B cell (primary cell): ENCODE data around the gene COG5. TPM values are rescaled to one million over a fixed set of nuclear protein-coding genes. Genes with fewer than 3 reads are reported as not detected.

ENCODE experiments used
- ATAC-seq: fragments of 200-7000 bp; cut with Tn5 transposase; one replicate; pipeline ENCODE4 v1.10.0; 2021; ENCODE audit warnings: low read depth, mild to moderate bottlenecking, moderate number of reproducible peaks, moderate library complexity
- CTCF ChIA-PET: fragments of 350-600 bp; sonication (Branson Sonifier 250); formaldehyde crosslinking; loops from one replicate; lab custom pipeline; 2021; ENCODE audit warnings: antibody characterized with exemption, inconsistent platforms; lab: Charles Lee
- POLR2A ChIA-PET: fragments of 350-600 bp; sonication (Branson Sonifier 250); formaldehyde crosslinking; loops from one replicate; lab custom pipeline; 2021; ENCODE audit warnings: antibody characterized with exemption; lab: Charles Lee
- DNase-seq: peaks from one replicate; pipeline ENCODE4 v3.0.0; 2013
- H2AFZ ChIP-seq: 2 replicates; pipeline ENCODE4 v1.6.1; 2012; ENCODE audit warnings: mild to moderate bottlenecking, low read depth, low read length; ENCODE audit not compliant: insufficient read depth, poor library complexity, severe bottlenecking
- H3K27ac ChIP-seq, 2 donors: 1 replicate in 1 of 2; 2 replicates in 1 of 2; pipeline ENCODE4 v1.5.1; 2012 to 2013; ENCODE audit warnings: low read length in 2 of 2, mild to moderate bottlenecking in 2 of 2, moderate library complexity in 1 of 2
- H3K27me3 ChIP-seq, 4 experiments: fragments of 200-600 bp in 1 of 4; sonication (generic) in 1 of 4; replicated peaks in 1 of 4; 1 replicate in 2 of 4; 2 replicates in 2 of 4; pipeline versions ENCODE4 v1.6.1 to v1.7.0; 2013 to 2016; ENCODE audit warnings: low read length in 3 of 4, mild to moderate bottlenecking in 2 of 4, mixed read lengths in 1 of 4, moderate library complexity in 1 of 4; ENCODE audit not compliant: insufficient read depth in 4 of 4, control insufficient read depth in 3 of 4; ENCODE audit errors: control extremely low read depth in 1 of 4
- H3K36me3 ChIP-seq, 2 experiments: replicated peaks in 1 of 2; 1 replicate in 1 of 2; 2 replicates in 1 of 2; pipeline versions ENCODE4 v1.6.1 to v1.7.1; 2013; ENCODE audit warnings: low read length in 1 of 2; ENCODE audit not compliant: insufficient read depth in 2 of 2, control insufficient read depth in 1 of 2; ENCODE audit errors: control extremely low read depth in 1 of 2, extremely low read depth in 1 of 2
- H3K4me1 ChIP-seq, 2 donors: fragments of 200-600 bp in 1 of 2; sonication (generic) in 1 of 2; 1 replicate in 1 of 2; 2 replicates in 1 of 2; pipeline versions ENCODE4 v1.5.1 to v1.6.1; 2013 to 2017; ENCODE audit warnings: low read length in 2 of 2; ENCODE audit not compliant: control insufficient read depth in 2 of 2, insufficient read depth in 2 of 2
- H3K4me2 ChIP-seq: replicated peaks from 2 replicates; pipeline ENCODE3; 2012; ENCODE audit warnings: mild to moderate bottlenecking, low read depth, low read length; ENCODE audit not compliant: poor library complexity, severe bottlenecking
- H3K4me3 ChIP-seq, 5 experiments: fragments of 200-600 bp in 1 of 5; sonication (generic) in 1 of 5; 1 replicate in 3 of 5; 2 replicates in 2 of 5; pipeline versions ENCODE4 v1.5.1 to v1.7.0; 2011 to 2016; ENCODE audit warnings: low read length in 4 of 5, mild to moderate bottlenecking in 4 of 5, low read depth in 2 of 5, control low read depth in 1 of 5, moderate library complexity in 1 of 5; ENCODE audit not compliant: insufficient read depth in 1 of 5; ENCODE audit errors: control extremely low read depth in 1 of 5, extremely low read depth in 1 of 5
- H3K79me2 ChIP-seq: fragments of 200-600 bp; sonication (generic); one replicate; pipeline ENCODE4 v1.6.0; 2016; ENCODE audit warnings: low read length; ENCODE audit not compliant: control insufficient read depth, insufficient read depth
- H3K9ac ChIP-seq: fragments of 200-600 bp; sonication (generic); 2 replicates; pipeline ENCODE4 v1.6.1; 2017; ENCODE audit warnings: mild to moderate bottlenecking, low read length, moderate library complexity
- H3K9me3 ChIP-seq, 3 donors: one replicate each; pipeline versions ENCODE4 v1.6.1 to v1.7.1; 2013; ENCODE audit warnings: low read length in 2 of 3; ENCODE audit not compliant: control insufficient read depth in 2 of 3, insufficient read depth in 1 of 3; ENCODE audit errors: control extremely low read depth in 1 of 3
- H4K20me1 ChIP-seq: 2 replicates; pipeline ENCODE4 v1.6.0; 2012; ENCODE audit warnings: mild to moderate bottlenecking, low read length; ENCODE audit not compliant: insufficient read depth, control insufficient read depth, poor library complexity, severe bottlenecking
- H3K27ac Mint-ChIP-seq: one replicate; pipeline ENCODE4 v1.8.0; 2021; ENCODE audit warnings: mixed read lengths
- H3K27me3 Mint-ChIP-seq: one replicate; pipeline ENCODE4 v1.8.0; 2021; ENCODE audit warnings: mixed read lengths
- H3K4me1 Mint-ChIP-seq: one replicate; pipeline ENCODE4 v1.8.0; 2021; ENCODE audit warnings: mixed read lengths
- H3K4me3 Mint-ChIP-seq: one replicate; pipeline ENCODE4 v1.8.0; 2021; ENCODE audit warnings: mixed read lengths
- H3K9me3 Mint-ChIP-seq: one replicate; pipeline ENCODE4 v1.8.0; 2022; ENCODE audit warnings: mixed read lengths; ENCODE audit not compliant: insufficient read depth
- EZH2 ChIP-seq: IDR thresholded peaks from 2 replicates; pipeline ENCODE4 v1.6.1; 2012; ENCODE audit warnings: borderline replicate concordance, low read depth, mild to moderate bottlenecking, moderate library complexity, low read length; ENCODE audit not compliant: insufficient read depth, poor library complexity, severe bottlenecking
- WGBS: methylation state at CpG from one replicate; pipeline ENCODE4 v1.1.5; 2013; ENCODE audit warnings: missing lambda C conversion rate; ENCODE audit not compliant: insufficient coverage; 5-methylcytosine and 5-hydroxymethylcytosine counted together
- intact Hi-C: fragments of 100-400 bp; cut with micrococcal nuclease; formaldehyde crosslinking; loops from one replicate; pipeline ENCODE4 v1.10.0; 2022
- polyA plus RNA-seq: library from polyadenylated mRNA; depleted of rRNA; stranded (reverse); fragments of >200 nt; gene quantifications from 2 replicates; pipeline ENCODE4 v1.2.3, GENCODE V29; 2012
- total RNA-seq, 2 donors: library from RNA; stranded (reverse); fragments of 120-200 nt in 1 of 2; gene quantifications; 1 replicate in 1 of 2; 2 replicates in 1 of 2; pipeline versions ENCODE4 v1.2.3 to v1.2.4, GENCODE V29; 2013 to 2022
- TF ChIP-seq, protein P1 (sequence below): fragments of 200-600 bp; IDR thresholded peaks from one replicate; pipeline ENCODE4 v1.8.0; 2022; ENCODE audit warnings: antibody characterized with exemption, mild to moderate bottlenecking

Gene COG5
- total and polyA plus RNA-seq, 2 donors (not counting 1 experiment from before 2014, with no cell fraction given), result 7.0 to 73.0 TPM

DNA sequence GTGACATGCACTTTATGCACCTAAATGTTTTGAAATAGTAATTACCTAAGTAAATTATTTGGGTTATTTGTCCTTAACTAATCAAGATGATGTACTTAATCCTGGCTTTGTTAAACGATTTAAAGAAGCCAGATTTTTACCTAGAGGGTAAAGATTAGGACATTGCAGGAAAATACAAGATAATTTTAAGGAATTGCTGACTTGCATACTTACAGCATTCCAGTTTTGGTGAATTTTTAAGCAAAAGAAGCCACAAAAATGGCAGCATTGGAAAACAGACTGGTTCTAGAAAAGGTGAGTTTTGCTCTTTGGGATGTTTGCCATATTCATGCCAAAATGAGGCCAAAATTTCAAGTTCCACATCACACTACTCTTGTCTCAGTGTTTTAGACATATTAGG, 49.7 kb upstream of the COG5 start:
- H3K27me3 Mint-ChIP-seq, result no peaks in the 10 kb centered on the region
- no peak overlapping the region for H3K9ac ChIP-seq
- no CpG with 5 or more reads among the region's 1 CpG for WGBS
- no peak overlapping the region for H3K4me2 ChIP-seq
- H3K27ac Mint-ChIP-seq, result no peak overlapping the region
- H3K4me3 Mint-ChIP-seq, result no peak overlapping the region
- no peaks in the 10 kb centered on the region for H3K4me1 Mint-ChIP-seq
- H3K9me3 Mint-ChIP-seq, result no peaks in the 10 kb centered on the region
- no peaks in the 10 kb centered on the region for H3K27me3 ChIP-seq
- H4K20me1 ChIP-seq, result no peaks in the 10 kb centered on the region
- H3K4me3 ChIP-seq, result no peak overlapping the region
- TF ChIP-seq, protein P1, sequence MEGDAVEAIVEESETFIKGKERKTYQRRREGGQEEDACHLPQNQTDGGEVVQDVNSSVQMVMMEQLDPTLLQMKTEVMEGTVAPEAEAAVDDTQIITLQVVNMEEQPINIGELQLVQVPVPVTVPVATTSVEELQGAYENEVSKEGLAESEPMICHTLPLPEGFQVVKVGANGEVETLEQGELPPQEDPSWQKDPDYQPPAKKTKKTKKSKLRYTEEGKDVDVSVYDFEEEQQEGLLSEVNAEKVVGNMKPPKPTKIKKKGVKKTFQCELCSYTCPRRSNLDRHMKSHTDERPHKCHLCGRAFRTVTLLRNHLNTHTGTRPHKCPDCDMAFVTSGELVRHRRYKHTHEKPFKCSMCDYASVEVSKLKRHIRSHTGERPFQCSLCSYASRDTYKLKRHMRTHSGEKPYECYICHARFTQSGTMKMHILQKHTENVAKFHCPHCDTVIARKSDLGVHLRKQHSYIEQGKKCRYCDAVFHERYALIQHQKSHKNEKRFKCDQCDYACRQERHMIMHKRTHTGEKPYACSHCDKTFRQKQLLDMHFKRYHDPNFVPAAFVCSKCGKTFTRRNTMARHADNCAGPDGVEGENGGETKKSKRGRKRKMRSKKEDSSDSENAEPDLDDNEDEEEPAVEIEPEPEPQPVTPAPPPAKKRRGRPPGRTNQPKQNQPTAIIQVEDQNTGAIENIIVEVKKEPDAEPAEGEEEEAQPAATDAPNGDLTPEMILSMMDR, result no peak
- no peak for TF ChIP-seq EZH2
- no peaks in the 10 kb centered on the region for H3K79me2 ChIP-seq
- H3K36me3 ChIP-seq, result peaks cover 7 to 12% of the 10 kb centered on the region in 2 experiments
- DNase-seq (no peak), ATAC-seq (no peak)
- POLR2A ChIA-PET, result no interaction called here
- CTCF ChIA-PET, result no interaction called here
- H3K9me3 ChIP-seq, result no peaks in the 10 kb centered on the region
- no peak overlapping the region for H3K27ac ChIP-seq
- intact Hi-C loops, result no loop called here
- H3K4me1 ChIP-seq, result no peaks in the 10 kb centered on the region
- no peak overlapping the region for H2AFZ ChIP-seq

DNA sequence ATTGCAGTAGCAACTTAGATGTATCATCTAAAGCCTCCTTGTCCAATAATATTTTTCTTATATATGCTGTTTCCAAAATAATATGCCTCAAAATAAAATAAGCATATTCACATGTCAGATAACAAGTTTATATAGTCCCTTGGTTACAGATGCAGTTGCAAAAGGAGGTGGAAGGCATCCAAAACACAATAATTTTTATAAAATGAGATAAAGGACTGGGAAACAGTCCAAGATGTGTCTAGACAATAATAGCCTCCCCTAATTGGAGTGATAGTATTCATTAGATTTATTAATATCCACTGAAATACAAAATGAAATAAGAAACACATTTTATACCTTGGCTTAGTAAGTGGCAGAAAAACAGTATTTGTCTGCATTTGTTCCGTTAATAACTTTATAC, 46.6 kb upstream of the COG5 start:
- POLR2A ChIA-PET, result no interaction called here
- DNase-seq (no peak), ATAC-seq (no peak)
- Histone ChIP-seq H2AFZ (no peak overlapping the region), H3K27ac (no peak overlapping the region), H3K4me1 (no peaks in the 10 kb centered on the region), H3K9me3 (no peaks in the 10 kb centered on the region), H3K79me2 (no peaks in the 10 kb centered on the region), H3K4me2 (no peak overlapping the region), H3K27me3 (no peaks in the 10 kb centered on the region), H4K20me1 (no peaks in the 10 kb centered on the region), H3K36me3 (peaks cover 7 to 8% of the 10 kb centered on the region in 2 experiments), H3K9ac (no peak overlapping the region), H3K4me3 (no peak overlapping the region)
- no peak overlapping the region for H3K27ac Mint-ChIP-seq
- H3K4me1 Mint-ChIP-seq, result no peaks in the 10 kb centered on the region
- CTCF ChIA-PET, result no interaction called here
- no peak overlapping the region for H3K4me3 Mint-ChIP-seq
- TF ChIP-seq EZH2, result no peak
- TF ChIP-seq, protein P1, result no peak
- WGBS, result no CpG with 5 or more reads among the region's 1 CpG
- no peaks in the 10 kb centered on the region for H3K27me3 Mint-ChIP-seq
- intact Hi-C loops, result no loop called here
- H3K9me3 Mint-ChIP-seq, result no peaks in the 10 kb centered on the region
